ENCODE data around the gene BIRC5. TPM values are rescaled to one million over a fixed set of nuclear protein-coding genes. Genes with fewer than 3 reads are reported as not detected.

The BIRC5 gene
- total RNA-seq, 4 donors from 2014 or later, result 2.4 to 6.5 (median 5.7) TPM

GRCh38 chr17:78180083-78180482, 34.0 kb upstream of the BIRC5 start:
- H3K4me3 ChIP-seq, result no peak overlapping the region
- no peaks in the 10 kb centered on the region for H3K27me3 ChIP-seq
- TF ChIP-seq POLR2A (IDR thresholded peaks at IDR 0.05), result no peak
- TF ChIP-seq, protein P1, sequence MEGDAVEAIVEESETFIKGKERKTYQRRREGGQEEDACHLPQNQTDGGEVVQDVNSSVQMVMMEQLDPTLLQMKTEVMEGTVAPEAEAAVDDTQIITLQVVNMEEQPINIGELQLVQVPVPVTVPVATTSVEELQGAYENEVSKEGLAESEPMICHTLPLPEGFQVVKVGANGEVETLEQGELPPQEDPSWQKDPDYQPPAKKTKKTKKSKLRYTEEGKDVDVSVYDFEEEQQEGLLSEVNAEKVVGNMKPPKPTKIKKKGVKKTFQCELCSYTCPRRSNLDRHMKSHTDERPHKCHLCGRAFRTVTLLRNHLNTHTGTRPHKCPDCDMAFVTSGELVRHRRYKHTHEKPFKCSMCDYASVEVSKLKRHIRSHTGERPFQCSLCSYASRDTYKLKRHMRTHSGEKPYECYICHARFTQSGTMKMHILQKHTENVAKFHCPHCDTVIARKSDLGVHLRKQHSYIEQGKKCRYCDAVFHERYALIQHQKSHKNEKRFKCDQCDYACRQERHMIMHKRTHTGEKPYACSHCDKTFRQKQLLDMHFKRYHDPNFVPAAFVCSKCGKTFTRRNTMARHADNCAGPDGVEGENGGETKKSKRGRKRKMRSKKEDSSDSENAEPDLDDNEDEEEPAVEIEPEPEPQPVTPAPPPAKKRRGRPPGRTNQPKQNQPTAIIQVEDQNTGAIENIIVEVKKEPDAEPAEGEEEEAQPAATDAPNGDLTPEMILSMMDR (IDR thresholded peaks at IDR 0.05), result no peak
- no peak for DNase-seq
- H3K27ac ChIP-seq, result peak overlapping the region; percentile 59 to 80 (median 72)
- H3K4me1 ChIP-seq, result peaks cover 0 to 32% (median 14%) of the 10 kb centered on the region in 4 donors
- no peaks in the 10 kb centered on the region for H3K9me3 ChIP-seq
- H3K36me3 ChIP-seq, result no peaks in the 10 kb centered on the region

GRCh38 chr17:78180508-78180907, 33.5 kb upstream of the BIRC5 start:
- Histone ChIP-seq H3K4me1 (peaks cover 0 to 32% (median 11%) of the 10 kb centered on the region in 4 donors), H3K4me3 (no peak overlapping the region), H3K9me3 (no peaks in the 10 kb centered on the region), H3K27ac (peak overlapping the region in 3 of 4 donors; percentile 13 to 80 (median 59)), H3K36me3 (no peaks in the 10 kb centered on the region), H3K27me3 (no peaks in the 10 kb centered on the region)
- TF ChIP-seq POLR2A (IDR thresholded peaks at IDR 0.05), result no peak
- TF ChIP-seq, protein P1 (IDR thresholded peaks at IDR 0.05), result no peak
- no peak for DNase-seq

DNA sequence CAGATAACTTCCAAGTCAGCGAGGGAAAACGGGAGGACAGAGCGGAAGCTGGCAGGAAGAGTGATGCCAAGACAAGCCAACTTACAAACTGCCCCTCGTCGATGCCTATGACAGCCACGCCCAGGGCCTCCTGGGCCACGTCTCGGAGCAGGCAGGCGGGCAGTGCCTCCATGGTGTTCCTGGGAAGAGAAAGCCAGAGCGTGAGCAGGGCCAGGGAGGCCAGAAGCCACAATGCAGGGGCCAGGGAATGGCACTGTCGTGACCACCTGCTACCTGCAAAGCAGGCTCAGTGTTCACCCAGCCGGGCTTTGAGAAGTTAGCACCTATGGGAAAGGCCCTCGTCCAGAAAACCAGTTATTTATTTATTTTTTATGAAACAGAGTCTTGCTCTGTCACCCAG, 31.5 kb upstream of the BIRC5 start:
- Histone ChIP-seq H3K27ac (no peak overlapping the region), H3K36me3 (no peaks in the 10 kb centered on the region), H3K4me3 (no peak overlapping the region), H3K4me1 (peaks cover 0 to 30% (median 5%) of the 10 kb centered on the region in 4 donors), H3K27me3 (no peaks in the 10 kb centered on the region), H3K9me3 (no peaks in the 10 kb centered on the region)
- no peak for TF ChIP-seq POLR2A (IDR thresholded peaks at IDR 0.05)
- TF ChIP-seq, protein P1 (IDR thresholded peaks at IDR 0.05), result no peak
- no peak for DNase-seq

DNA sequence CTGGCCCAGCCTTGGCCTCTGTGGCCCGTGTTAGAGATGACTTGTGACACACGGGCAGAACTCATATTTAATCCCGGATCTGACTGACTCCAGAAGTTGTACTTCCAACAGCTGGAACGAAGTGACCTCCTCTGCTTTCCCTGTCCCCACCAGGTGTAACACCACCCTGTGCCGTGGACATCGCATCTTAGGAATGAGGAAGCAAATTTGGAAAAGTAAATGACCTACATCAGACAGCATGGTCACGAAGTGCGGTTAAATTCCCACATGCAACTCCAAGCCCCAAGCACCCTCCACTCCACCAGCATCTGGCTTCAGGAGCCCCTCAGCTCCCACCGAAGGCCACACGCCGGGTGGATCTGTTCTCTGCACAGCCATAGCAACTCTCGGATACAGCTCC, 30.1 kb upstream of the BIRC5 start:
- no peak for TF ChIP-seq POLR2A (IDR thresholded peaks at IDR 0.05)
- TF ChIP-seq, protein P1 (IDR thresholded peaks at IDR 0.05), result no peak
- H3K4me3 ChIP-seq, result no peak overlapping the region
- no peaks in the 10 kb centered on the region for H3K36me3 ChIP-seq
- H3K27ac ChIP-seq, result no peak overlapping the region
- H3K27me3 ChIP-seq, result no peaks in the 10 kb centered on the region
- no peaks in the 10 kb centered on the region for H3K9me3 ChIP-seq
- DNase-seq, result no peak
- H3K4me1 ChIP-seq, result peaks cover 0 to 40% (median 5%) of the 10 kb centered on the region in 4 donors

DNA sequence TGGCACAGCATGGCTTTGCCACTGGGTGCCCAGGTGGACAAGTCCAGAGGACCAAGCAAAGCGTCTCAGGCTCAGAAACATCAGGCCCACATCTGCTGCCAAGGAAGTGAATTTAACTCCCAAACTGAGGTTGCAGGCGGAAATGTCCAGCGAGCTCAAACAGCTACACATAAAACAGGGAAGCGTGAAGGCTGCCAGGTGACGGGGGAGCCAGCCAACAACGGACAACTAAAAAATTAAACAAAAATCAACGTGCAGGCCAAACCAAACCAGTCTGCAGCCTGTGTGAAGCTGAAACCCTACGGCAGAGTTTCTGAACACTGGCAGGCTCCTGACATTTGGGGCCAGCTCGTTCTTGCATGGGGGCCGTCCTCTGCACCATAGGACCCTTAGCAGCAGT, 29.7 kb upstream of the BIRC5 start:
- Histone ChIP-seq H3K27me3 (no peaks in the 10 kb centered on the region), H3K36me3 (no peaks in the 10 kb centered on the region), H3K9me3 (no peaks in the 10 kb centered on the region), H3K4me1 (peaks cover 0 to 40% (median 5%) of the 10 kb centered on the region in 4 donors), H3K4me3 (no peak overlapping the region), H3K27ac (peak overlapping the region in 1 of 4 donors; percentile 9)
- TF ChIP-seq, protein P1 (IDR thresholded peaks at IDR 0.05), result no peak
- no peak for TF ChIP-seq POLR2A (IDR thresholded peaks at IDR 0.05)
- no peak for DNase-seq

GRCh38 chr17:78184868-78185267, 29.2 kb upstream of the BIRC5 start:
- Histone ChIP-seq H3K27ac (peak overlapping the region in 2 of 4 donors; percentile 5 to 9), H3K4me1 (peaks cover 0 to 40% (median 5%) of the 10 kb centered on the region in 4 donors)
- TF ChIP-seq, protein P1 (IDR thresholded peaks at IDR 0.05), result no peak
- no peak for TF ChIP-seq POLR2A (IDR thresholded peaks at IDR 0.05)

More at GRCh38 chr17:78184868-78185267, 29.2 kb upstream of the BIRC5 start:
- no peak for DNase-seq
- Histone ChIP-seq H3K9me3 (no peaks in the 10 kb centered on the region), H3K36me3 (no peaks in the 10 kb centered on the region), H3K4me3 (no peak overlapping the region), H3K27me3 (no peaks in the 10 kb centered on the region)
